HG03521 (cell line): ENCODE results near the gene C3orf52.

Source experiments
- ATAC-seq: cut with Tn5 transposase; IDR thresholded peaks from one replicate; pipeline ENCODE4 v1.9.1; 2021; ENCODE audit warnings: mild to moderate bottlenecking, moderate library complexity; ENCODE audit not compliant: unreplicated experiment

Gene C3orf52

GRCh38 chr3:112085735-112086075 is 484 bp upstream of the C3orf52 start:
- no peak for ATAC-seq

DNA sequence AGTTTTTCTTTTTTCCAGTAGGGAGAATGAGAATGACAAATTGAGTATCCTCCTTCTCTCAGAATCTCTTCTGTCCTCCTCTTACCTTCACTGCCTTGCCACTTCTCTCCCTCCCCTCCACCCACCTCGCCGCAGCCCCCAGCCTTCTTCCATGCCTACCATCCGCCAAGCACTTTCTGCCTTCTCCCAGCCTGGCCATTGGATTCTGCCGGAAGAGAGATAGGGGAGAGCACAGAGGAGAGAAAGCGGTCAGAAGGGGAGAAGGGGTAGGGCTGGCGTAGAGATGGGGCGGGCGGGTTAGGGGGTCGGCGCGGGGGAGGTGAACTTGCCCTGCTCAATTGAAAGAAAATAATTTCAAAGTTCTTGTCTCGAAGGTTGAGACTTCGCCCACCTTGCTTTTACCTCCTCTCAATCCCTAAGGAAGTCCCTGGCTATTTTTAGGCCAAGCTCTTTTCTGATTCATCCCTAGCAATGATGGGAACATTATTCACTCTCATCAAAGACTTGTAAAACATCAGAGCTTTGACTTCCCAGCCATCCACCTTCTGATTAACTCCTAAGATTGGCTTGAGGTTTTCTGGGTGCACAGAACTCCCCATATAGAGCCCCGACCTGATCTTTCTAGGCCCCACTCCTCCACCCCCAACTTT is 811 bp downstream of the C3orf52 start:
- no peak for ATAC-seq

DNA sequence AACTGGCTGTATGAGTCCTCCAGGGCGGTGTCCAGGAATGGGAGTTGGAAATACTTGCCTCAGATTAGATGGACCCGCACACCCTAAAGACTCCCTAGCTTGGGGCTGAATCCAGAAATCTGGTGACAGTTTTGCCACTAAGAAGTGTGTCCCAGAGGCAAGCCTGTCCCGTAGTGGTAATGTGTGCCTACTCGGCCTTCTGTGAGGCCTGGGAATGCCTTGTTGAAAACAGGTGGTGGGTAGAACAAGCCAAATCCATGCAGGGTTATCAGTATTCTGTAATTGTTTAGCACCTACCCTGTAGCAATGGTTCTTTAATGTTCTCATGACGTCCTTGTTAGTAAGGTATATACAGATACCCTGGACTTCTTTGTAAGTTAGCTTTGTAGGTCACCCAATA is 1.6 kb downstream of the C3orf52 start:
- no peak for ATAC-seq

- no peak for ATAC-seq
Measured at GRCh38 chr3:112088944-112089343, 2.8 kb downstream of the C3orf52 start.

DNA sequence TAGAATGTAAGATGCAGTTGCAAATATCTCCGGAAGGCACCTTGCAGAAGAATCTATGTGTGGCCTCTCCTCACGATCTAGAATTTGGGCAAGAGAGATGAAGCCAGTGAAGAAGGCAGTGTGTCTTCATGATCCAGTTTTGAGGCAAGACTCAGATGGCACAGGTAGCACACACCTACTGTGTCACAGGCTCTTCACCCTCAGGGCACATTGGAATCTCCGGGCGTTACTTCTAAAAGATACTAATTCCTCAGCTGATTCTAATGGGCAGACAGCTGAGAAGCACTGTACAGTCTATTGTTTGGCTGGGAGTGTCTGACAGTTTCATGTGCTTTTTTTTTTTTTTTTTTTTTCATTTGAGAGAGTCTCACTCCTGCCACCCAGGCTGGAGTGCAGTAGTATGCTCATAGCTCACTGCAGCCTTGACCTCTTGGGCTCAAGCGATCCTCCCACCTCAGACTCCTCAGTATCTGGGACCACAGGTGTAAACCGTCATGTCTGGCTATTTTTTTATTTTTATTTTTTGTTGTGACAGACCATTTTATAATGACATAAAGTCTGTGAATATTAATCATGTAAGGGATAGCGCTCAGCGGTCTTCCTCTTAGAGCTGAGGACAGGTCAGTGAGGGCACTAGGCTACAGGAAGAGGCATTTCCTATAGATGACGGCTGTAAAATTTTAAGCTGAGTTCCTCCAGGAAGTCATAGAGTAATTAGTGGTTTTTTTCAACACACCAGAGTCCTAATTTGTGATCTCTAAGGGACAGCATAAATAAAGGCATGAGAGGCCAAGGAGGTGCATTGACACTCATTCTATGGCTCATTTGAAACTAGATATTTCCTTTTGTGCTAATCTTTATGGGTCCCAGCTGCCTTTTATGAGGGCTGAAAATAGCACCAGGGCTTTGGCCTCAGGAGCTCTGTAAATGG is 4.0 kb downstream of the C3orf52 start:
- no peak for ATAC-seq

GRCh38 chr3:112090887-112091586 is 4.8 kb downstream of the C3orf52 start:
- no peak for ATAC-seq

GRCh38 chr3:112092496-112093179 is 6.4 kb downstream of the C3orf52 start:
- ATAC-seq: no peak

- no peak for ATAC-seq
Measured at GRCh38 chr3:112093180-112093522, 7.0 kb downstream of the C3orf52 start.

DNA sequence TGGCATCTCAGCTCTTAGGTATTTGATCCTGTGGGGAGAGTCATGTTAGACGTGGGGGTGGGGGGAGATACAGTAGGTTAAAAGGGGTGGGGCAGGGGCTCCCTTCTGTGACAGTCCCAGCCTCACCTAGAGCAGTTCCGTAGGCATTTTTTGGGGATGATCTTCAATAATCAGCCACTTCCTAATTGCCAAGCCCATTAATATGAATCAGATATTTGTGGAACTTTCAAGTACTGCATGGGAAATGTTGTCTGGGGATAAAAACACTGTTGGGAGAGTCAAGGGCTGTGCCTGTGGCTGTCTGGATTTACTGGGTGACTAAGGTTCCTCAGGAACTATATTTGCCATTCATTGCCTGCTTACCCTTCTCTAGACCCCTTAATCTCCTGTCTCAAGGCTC is 9.5 kb downstream of the C3orf52 start:
- no peak for ATAC-seq

- no peak for ATAC-seq
Measured at GRCh38 chr3:112096176-112096575, 10.0 kb downstream of the C3orf52 start.

DNA sequence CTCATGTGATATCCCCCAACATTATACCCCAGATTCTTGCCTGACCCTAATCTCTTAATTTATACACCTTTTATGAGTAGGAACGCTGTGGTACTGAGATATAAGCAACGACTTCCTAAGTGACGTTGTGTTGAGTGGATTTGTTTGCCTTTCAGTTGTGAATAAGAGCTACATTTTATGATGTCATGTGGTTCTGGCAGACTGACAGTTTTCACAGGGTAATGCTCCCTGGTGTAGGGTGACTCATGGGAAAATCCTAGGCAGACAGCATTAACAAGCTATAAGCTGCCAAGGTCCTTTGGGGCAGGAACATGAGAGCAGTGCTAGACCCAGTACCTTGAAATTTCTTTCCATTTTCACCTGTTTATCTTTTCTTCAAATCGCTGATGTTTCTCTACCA is 11.2 kb downstream of the C3orf52 start:
- ATAC-seq: no peak

- no peak for ATAC-seq
Measured at GRCh38 chr3:112101916-112102315, 15.7 kb downstream of the C3orf52 start.

- no peak for ATAC-seq
Measured at GRCh38 chr3:112104774-112105173, 18.6 kb downstream of the C3orf52 start.

GRCh38 chr3:112109322-112109721 is 23.1 kb downstream of the C3orf52 start:
- ATAC-seq: no peak

GRCh38 chr3:112111785-112112402 is 25.7 kb downstream of the C3orf52 start:
- no peak for ATAC-seq

DNA sequence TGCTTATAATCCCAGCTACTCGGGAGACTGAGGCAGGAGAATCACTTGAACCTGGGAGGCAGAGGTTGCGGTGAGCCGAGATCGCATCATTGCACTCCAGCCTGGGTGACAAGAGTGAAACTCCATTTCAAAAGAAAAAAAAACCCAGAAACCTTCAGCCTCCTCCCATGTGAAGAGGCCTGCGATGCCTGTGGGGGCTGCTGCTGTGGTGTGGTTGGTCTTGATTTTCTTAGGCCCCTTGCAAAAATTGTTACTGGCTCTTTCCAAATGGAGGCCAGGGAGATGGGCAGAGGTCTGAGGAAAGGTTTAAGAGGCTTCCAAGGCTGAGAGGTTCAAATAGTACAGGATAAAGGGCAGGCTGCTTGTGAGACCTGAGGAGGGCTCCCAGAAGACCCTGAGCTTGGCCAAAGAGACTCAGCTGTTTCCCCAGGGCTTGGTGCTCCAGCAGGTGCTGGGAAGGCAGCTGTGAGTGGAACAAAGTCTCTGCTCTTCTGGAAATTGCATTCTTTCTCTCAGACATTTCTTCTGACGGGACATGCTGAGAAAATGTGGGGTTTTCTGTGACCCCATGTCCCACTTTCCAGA is 28.5 kb downstream of the C3orf52 start:
- ATAC-seq: peak; percentile 27

- no peak for ATAC-seq
Measured at GRCh38 chr3:112115161-112115739, 29.1 kb downstream of the C3orf52 start.

- ATAC-seq: no peak
Measured at GRCh38 chr3:112115806-112116383, 29.7 kb downstream of the C3orf52 start.

DNA sequence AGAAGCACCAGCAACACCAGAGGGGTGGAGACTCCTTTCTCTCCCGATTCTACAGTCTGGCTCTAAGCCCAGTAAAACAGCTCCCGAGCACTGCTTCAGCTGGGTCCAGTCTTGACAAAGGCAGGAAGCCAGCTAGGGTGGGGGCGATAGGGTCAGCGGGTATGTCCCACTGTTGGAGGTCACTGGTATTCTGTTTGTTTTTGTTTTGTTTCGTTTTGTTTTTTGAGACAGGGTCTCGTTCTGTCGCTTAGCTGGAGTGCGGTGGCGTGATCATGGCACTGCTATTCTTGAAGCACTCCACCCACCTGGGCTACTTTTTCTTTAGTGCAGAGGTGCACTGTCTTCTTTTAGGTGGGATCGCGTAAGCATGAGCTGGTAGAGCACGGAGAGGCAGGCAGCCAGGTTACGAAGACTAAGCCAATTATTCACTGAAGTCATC is 30.6 kb downstream of the C3orf52 start:
- no peak for ATAC-seq

- no peak for ATAC-seq
Measured at GRCh38 chr3:112117415-112117814, 31.2 kb downstream of the C3orf52 start.
